NB4 (cell line): ENCODE results near the gene KCNG2.

ENCODE experiments used
- POLR2A ChIP-seq: IDR thresholded peaks from 2 replicates; pipeline ENCODE4 v1.6.1; 2011; ENCODE audit warnings: mild to moderate bottlenecking; ENCODE audit not compliant: insufficient read length; ENCODE audit errors: extremely low read depth
- TF ChIP-seq, protein P1 (sequence below): IDR thresholded peaks from one replicate; pipeline ENCODE4 v1.5.1; 2012; ENCODE audit warnings: low read depth, low read length
- TF ChIP-seq, protein P2 (sequence below): IDR thresholded peaks from 2 replicates; pipeline ENCODE4 v1.6.1; 2011; ENCODE audit warnings: low read depth, low read length

DNA sequence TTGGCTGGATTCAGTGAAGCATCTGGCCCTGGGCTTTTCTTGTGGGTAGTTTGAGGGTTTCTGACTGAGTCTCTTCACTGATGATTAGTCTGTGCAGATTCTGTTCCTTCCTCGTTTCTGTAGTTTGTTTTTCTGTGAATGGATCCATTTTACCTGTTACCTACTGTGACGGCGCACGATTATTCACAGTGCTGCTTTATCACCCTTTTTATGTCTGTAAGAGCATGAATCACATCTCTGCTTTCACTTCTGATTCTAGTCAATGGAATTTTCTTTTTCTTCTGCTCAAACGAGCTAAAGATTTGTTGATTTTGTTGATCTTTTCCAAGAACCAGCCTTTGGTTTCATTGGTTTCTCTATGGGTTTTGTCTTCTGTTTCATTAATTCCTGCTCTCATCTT, 92.9 kb downstream of the KCNG2 start:
- TF ChIP-seq, protein P1, sequence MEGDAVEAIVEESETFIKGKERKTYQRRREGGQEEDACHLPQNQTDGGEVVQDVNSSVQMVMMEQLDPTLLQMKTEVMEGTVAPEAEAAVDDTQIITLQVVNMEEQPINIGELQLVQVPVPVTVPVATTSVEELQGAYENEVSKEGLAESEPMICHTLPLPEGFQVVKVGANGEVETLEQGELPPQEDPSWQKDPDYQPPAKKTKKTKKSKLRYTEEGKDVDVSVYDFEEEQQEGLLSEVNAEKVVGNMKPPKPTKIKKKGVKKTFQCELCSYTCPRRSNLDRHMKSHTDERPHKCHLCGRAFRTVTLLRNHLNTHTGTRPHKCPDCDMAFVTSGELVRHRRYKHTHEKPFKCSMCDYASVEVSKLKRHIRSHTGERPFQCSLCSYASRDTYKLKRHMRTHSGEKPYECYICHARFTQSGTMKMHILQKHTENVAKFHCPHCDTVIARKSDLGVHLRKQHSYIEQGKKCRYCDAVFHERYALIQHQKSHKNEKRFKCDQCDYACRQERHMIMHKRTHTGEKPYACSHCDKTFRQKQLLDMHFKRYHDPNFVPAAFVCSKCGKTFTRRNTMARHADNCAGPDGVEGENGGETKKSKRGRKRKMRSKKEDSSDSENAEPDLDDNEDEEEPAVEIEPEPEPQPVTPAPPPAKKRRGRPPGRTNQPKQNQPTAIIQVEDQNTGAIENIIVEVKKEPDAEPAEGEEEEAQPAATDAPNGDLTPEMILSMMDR, result no peak
- no peak for TF ChIP-seq POLR2A
- TF ChIP-seq, protein P2, sequence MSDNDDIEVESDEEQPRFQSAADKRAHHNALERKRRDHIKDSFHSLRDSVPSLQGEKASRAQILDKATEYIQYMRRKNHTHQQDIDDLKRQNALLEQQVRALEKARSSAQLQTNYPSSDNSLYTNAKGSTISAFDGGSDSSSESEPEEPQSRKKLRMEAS, result no peak
